COLO829 (cell line): ENCODE results near the gene AZI2.

Experiments
- DNase-seq: peaks from one replicate; pipeline ENCODE4 v3.0.0; 2012; ENCODE audit warnings: low spot score

AZI2 gene, protein sequence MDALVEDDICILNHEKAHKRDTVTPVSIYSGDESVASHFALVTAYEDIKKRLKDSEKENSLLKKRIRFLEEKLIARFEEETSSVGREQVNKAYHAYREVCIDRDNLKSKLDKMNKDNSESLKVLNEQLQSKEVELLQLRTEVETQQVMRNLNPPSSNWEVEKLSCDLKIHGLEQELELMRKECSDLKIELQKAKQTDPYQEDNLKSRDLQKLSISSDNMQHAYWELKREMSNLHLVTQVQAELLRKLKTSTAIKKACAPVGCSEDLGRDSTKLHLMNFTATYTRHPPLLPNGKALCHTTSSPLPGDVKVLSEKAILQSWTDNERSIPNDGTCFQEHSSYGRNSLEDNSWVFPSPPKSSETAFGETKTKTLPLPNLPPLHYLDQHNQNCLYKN

DNA sequence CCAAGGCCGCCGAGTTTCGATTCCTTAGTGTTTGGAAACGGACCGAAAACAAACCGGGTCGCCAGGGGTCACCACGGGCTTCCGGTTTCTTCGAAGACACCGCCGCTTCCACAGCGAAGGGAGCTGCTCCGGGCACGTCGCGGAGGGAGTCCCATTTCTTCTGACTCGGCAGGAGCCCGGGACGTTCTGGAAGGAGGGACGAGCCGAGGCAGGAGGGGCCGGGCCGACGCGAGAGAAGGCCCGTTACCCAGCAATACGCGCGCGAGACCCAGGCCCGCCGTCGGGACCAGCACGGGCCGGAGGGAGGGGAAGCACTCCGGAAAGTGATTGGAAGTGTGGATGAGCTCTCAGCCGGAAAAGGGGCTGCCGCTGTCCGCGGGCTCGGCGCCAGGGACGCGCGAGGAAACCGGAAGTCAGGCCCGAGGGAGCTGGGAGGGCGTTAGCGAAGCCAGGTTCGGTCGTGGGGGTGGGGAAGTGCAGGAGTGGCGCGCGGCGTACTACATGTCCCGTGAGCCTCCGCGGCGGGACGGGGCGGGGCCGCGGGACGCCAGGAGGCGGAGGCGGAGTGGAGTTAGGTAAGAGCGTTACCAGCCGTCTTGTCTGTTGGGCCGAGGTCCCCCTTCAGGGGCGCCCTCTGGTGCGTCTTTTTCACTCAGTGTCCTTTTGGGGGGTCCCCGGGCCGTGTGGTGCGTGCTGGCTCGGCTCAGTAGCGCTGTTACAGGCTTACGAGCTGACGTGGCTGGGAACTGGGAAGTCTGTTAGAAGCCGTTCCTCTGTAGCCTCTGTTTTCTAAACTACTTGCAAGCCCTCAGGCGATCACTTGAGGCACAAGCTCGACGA is at the start of gene AZI2, which contains the start of gene ZCWPW2:
TSS of gene AZI2 (minus strand) at position 196 of the 840 bp plus-strand sequence. CDS start 8,207 bp downstream, outside the sequence.
TSS of gene ZCWPW2 (plus strand) at position 93 of the 840 bp plus-strand sequence. CDS start 64,348 bp downstream, outside the sequence.
- peak; percentile 84 for DNase-seq

DNA sequence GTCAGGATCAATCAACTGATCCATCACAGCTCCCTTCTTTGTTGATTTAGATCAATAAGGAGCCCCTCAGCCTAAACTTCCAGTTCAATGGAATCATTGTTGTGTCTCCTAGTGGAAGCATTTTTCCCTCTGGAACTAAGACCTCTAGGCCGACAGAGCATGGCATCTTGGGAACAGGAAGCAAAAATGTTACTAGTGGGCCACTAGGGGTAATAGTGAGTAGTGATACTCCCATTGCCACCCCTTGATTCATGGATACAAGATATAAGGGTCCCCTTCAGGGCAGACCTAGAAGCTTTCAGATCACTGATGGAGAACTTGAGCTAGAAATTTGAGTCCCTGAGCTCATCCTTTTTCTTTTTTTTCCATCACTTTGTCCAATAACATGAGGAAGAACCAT is 40.4 kb upstream of the AZI2 start:
- DNase-seq, result no peak

DNA sequence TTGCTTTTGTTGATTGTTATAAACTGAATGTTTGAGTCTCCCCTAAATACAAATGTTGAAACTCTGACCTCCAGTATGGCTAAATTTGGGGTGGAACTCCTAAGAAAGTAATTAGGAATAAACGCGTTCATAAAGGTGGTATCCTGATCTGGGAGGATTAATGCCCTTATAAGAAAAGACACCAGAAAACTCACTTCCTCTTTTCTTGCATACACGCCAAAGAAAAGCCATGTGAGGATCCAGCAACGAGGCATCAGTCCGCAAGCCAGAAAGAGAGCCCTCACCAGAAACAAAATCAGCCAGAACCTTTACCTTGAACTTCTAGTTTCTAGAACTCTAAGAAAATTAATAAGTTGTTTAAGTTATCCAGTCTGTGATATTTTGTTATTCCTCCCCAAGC is 37.4 kb upstream of the AZI2 start:
- no peak for DNase-seq

DNA sequence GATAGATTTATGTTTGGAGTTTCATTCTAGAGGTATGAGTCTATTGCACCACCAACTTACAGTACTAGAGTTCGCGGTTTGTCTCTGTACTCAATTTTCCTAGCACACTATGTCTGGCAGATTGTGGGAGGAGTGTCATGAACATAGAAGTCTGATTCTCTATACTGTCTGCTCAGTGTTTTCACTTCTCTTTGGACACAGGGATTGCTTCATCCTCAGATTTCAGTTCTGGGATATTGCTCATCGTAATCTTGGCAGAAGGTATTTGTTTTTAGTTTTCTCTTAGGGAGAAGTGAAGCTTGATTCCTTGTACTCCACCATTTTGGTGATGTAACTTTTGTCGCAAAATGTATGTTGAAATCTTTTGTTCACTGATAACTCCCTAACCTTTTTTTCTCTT is 27.8 kb upstream of the AZI2 start:
- no peak for DNase-seq

DNA sequence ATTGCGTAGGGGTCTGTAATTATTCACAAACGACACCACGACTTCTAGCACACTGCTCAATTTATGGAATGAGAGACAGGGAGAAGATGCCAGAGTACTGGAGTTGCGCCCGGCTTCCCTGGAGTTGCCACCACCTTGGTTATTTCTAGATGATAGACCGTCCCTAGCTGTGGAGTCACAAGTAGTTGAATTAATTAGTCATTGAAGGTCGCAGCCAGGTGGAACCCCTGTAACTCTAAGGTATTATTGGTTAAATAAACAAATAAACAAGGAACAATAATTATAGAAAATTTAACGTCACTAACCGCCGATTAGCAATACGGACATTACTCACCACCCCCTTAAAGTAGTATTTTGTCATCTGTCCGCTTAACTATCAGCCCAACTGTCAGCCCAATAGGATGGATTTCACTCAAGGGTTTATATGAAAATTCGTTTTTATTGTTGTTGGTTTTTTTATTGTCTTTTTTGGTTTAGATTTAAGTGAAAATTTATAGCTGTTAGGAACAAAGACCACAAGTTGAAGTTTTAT is 911 bp upstream of the AZI2 start:
- no peak for DNase-seq

DNA sequence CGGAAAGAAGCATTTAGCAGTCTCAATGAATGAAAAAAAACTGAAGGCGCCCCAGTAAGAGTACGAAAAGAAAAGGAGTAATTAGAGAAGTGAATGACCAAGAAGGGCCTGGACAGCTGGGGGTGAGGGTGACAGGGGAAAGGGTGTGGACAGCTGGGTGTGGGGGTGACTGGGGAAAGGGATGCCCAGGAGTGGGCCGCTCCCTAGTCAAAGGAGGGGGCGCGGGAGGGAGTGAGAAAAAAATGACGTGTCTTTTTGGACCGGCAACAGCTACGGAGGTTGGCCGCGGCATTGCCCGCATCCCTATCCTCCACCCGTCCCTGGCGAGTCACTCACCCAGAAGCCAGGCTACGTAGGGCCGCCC is 377 bp downstream of the AZI2 start:
- DNase-seq, result no peak

DNA sequence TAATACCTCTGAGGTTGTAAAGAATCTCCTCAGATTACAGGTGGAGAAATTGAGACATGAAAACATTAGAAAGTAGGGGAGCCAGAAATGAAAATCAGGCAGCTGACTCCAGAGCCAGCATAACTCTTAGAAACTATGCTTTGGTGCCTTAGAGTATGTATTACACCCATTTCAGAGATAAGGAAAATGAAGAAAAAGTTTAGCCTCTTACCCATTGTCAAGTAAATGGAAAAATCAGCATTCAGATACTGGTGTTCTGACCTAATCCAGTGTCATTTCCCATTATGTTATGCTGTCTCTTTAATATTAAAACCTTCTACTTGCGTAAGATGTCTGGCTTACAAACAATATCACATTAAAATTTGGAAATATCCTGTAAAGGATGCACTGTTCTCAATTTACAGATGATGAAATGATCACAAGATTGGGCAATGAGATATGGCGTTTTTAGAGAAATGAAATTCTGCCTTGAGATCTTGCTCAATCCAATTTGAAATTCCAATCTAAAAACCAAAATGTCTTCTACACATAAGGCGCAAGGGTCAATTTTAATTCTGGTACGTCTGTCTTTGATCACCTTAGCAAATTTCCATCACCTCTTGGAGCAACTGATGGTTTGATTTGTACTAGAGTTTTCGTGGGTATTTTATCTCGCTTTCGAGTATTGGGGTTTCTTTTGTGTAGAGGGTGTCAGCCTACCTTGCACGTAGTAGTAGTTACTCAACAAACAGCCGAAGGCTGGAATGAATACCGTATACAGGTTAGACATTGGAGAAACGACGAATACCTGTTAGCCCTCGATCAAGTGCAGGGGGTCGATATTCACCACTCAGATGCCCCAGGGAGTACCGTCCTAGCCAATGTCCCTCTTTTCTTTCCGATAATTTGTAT is 1.0 kb downstream of the AZI2 start:
- DNase-seq, result no peak

DNA sequence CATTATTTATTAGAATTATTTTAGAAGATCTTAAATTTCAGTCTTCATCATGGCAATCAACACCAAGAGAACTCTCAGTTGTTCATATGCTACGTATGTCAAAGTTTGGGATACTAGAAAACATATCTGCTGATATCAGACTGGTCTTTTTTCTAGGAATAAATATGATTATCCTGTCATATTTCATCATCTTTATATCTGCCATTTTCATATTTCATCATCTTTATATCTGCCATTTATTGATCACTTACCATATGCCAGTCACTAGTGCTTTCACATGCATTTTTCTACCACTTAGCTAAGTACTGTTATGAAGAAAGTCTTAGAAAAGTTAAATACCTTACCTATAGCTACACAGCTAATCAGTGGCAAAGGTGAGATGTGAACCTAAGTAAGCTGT is 2.9 kb downstream of the AZI2 start:
- DNase-seq, result no peak

DNA sequence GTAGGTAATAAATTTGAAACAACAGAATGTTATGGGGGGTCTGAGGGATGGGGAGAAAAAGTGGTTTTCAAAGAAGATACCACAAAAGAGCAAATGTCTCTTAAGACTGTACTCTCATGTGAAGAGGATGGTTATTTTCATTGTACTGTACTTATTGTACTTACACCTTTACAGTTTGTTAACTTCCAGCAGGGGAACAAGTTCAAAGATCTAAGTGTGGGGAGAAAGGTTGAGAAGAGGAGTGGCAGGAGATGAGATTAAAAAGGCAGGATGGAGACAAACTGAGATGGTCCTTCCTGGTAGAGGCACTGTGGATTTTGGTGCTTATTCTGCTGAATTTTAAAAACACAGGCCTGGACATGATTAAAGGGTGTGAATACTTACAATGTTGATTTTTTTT is 5.5 kb downstream of the AZI2 start:
- DNase-seq, result no peak

DNA sequence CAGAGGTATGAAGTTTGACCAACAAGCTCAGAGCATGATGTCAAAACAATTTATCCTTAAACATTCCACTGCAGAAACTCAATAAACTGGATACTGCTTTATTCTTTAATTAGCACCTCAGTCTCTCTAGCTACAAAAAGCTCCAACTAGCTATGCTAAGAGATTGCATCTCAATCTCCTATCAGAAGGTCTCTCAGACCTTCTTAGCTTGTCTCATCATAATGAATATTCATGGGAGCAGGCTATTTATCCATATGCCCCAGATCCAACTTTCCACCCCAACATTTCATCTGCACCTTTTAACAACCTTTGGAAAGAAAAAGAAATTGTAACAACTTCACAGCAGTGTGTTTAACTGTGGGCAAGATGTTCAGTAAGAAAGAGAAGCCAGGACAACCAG is 11.4 kb downstream of the AZI2 start:
- DNase-seq, result no peak

DNA sequence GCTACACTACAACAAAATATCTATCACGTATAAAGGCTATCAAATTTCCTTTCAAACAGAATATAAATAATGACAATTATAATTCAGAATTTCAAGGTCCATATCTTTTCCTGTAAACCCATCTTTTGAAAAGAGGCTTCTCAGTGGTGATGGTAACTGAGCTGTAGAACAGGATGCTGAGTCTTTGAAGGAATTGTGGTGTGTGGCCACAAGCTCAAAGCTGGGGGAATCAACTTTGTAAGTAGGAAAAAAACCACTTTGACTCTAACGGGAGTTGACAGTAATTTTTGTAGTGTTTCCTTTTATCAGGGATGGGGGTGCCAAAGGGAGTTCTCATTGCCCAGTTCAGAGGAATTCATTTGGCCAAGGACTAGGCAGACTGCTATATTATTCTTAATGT is 13.4 kb downstream of the AZI2 start:
- DNase-seq, result no peak

DNA sequence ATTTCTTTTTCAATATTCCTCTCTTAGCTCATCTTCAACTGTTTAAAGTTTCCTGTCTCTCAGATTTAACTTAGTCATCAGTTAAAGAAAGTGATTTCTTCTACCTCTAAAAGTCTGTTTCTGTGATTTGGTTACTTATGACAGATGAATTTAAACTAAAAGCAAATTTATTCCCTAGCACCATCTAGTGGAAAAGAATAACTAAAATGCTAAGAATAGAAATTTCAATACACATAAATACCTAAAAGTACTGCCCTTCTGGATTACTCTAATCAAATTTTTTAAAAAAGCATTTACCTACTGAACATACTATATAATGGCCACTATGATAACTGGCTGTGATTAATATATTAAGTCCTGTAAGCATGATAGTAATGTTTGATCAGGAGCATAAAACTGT is 14.1 kb downstream of the AZI2 start:
- no peak for DNase-seq

DNA sequence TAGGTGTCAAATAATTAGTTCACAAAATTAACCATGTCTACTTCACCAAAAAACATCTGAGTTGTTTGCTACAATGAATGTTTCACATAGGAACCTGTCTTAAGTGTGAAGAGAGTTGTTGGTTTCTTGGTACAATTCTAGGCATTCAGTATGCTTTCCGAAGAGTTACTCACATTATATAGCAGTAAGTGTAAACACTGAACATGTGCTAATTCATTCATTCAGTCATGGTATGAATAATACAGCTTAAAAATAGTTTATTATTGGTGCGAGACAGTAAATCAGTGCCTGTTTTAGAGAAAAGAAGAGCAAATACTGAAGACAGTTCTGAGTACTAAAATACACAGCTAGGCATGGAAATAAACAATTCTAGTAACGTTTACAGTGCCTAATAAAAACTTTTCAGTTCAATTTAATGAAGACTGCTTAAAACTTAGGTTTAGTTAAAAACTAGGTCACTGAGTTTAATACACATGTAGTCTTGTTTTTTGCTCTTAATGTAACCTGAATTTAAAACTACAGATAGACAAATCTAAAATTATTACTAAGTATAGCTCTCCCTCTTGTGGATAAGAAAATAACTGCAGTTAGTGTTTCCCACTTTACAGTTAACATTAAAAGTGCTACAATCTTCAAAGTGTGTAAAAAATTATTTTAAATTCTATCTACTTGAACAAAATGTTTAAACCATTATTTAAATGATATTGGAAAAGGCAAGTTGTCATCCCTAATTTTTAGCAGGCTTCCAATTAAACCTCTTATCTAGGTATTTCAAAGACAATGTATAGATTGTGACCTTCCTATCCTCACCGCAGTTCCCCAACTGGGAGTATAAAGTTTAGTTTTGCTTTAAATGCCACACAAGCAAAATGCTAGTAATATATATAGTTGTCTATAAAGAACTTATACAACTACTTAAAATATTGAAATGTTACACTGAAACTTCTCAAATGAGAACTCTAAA is 20.2 kb downstream of the AZI2 start:
- no peak for DNase-seq

DNA sequence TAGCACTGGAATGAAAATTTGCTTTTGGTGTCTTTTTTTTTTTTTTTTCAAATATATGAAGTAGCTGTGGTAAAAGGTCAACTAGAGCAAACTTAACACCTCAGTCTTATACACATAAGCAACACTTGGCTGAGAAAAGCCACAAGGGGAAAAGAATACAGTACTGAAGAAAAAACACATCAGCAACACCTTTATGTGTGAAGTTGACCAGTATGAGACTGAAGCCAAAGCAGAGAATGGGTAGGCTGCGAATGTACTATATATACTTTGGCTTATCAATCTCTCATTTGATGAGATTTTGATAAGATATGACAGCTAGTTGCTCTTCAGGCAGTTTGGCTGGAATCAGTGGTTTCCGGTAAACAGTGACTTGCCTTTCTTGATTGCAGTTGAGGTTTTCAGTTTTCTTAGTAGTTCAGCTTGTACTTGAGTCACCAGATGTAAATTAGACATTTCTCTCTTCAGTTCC is 22.1 kb downstream of the AZI2 start:
- no peak for DNase-seq

DNA sequence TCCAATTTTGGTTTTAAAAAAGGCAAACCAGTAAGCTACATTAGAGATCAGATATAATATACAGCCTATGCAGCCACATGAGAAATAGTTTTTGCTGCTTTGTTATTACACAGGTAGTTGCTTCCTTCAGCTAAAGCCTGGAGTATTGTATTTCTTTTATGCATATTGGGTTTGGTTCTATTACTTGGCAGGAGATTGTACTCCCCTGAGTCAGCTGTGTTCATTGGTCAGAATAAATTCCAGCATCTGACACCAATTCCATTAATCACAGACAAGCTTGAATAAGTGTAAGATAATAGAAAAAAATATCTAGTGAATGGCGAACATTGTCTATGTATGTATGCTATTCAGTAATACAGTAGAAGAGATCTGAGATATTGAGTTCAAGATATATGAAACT is 26.2 kb downstream of the AZI2 start:
- DNase-seq, result no peak

DNA sequence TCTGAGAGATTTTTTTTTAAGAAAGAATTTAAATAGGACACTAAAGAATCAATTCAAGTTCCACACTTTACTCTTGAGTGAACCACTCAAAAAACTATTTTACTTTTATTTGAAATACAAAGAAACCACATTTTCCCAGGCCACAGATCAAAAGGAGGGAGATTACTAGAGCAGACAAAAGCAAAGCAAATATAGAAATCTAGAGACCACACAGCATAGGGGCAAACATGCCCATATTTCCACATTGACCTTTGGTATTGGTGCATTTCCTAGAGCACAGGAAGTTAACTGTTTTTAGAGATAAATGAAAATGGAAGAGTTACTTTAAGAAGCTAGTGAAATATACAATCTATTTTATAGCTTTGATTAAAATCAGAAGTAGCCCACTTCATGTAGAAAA is 27.6 kb downstream of the AZI2 start:
- no peak for DNase-seq

DNA sequence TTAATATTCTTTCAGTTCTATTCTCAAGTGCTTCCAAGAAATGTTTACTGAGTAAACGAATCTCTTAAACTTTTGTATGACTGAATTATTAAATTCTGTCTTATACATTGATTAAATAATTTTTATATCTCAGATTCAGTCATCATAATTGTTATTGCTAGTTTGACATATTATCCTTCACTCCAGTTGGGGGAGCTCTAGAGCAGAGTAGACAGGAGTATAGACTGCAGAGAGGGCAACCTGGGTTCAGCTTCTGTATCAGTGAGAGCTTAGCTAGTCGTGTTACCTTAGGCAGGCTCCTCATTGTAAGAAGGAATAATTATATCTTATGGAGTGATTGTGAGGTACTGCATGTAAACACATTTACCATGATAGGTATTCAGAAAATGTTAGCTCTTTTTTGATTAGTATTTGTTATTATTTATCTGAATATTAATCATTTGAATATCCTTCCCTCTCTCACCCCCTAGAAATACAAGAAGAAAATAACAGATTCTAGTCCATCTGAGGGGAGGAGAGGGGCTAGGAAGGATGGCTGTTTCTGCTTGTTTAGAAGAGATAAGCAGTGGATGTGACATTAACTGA is 31.1 kb downstream of the AZI2 start:
- peak; percentile 66 for DNase-seq

DNA sequence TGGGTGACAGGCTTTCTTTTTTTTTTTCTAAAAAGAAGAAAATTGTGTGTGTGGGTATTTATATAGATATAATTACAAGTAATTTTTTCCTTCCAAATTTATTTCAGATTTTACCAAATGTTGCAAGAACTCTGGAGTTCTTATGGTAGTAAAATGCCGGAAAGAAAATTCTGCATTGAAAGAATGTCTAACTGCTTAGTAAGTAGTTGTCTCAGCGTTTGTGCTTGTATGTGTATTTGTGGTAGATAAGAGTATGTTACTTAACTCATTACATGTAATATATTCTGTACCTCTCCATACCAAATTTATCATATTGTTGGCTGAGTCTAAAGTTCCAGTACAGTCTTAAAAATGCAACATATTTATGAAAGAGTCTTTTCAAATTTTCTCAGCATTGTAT is 32.4 kb downstream of the AZI2 start:
- no peak for DNase-seq

DNA sequence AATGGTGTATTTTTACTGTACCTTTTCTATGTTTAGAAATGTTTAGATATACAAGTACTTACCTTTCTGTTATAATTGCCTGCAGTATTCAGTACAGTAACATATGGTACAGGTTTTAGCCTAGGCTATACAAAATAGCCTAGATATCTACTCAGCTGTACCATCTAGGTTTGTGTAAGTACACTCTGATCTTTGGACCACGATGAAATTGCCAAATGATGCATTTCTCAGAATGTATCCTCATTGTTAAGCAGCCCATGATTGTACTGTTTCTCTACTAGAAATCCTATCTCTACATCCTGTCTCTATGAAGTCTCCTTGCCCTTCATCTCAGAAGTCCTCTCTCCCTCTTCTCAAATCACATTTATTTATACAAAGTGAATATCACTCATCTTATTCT is 32.9 kb downstream of the AZI2 start:
- no peak for DNase-seq

DNA sequence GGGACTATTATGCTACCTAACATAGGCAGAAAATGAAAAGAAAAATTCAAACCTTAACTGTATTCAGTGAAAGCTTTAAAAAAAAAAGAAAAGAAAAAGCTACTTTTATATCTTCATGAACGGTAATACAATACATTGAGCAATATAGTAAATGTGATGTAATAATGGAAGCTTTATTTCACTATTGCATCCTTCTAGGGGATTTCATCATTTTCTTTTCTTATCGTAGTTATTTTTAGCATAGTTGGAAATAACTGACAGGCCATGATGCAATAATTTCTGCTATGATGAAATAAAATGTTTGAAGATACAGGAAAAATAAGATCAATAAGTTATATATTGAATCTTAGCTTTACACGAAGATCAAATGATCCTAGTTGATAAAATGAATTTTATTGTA is 40.4 kb downstream of the AZI2 start:
- DNase-seq, result no peak
